K562 (cell line): ENCODE measurements around the gene NEK1. TPM values are rescaled to one million over a fixed set of nuclear protein-coding genes. Genes with fewer than 3 reads are reported as not detected.
A peak's percentile ranks its signal among the peaks of the same experiment; 100 is the strongest.

Experiments used
- BCOR ChIP-seq: fragments of 450-650 bp; IDR thresholded peaks from 2 replicates; pipeline ENCODE4 v1.6.1; 2016
- DPF2 ChIP-seq: fragments of 450-650 bp; IDR thresholded peaks from 2 replicates; pipeline ENCODE4 v1.6.1; 2016
- E2F4 ChIP-seq: sonication (generic); formaldehyde crosslinking; IDR thresholded peaks from 2 replicates; pipeline ENCODE4 v1.8.0; 2022; ENCODE audit warnings: mild to moderate bottlenecking, low read depth, missing genetic modification reagents
- ESRRA ChIP-seq: fragments of 450-650 bp; IDR thresholded peaks from 2 replicates; pipeline ENCODE4 v1.6.1; 2014; ENCODE audit warnings: low read depth, mild to moderate bottlenecking, moderate library complexity, borderline replicate concordance
- ESRRB ChIP-seq: fragments of 250-450 bp; sonication (Bioruptor Pico); IDR thresholded peaks from 2 replicates; pipeline ENCODE4 v1.5.0; 2020; ENCODE audit warnings: mild to moderate bottlenecking, moderate library complexity, borderline replicate concordance
- MNT ChIP-seq, 2 experiments: fragments of 450-650 bp; conservative IDR thresholded peaks; 2 replicates each; pipeline ENCODE4 v1.6.1; 2017; ENCODE audit warnings: mild to moderate bottlenecking in 2 of 2, moderate library complexity in 2 of 2
- NFRKB ChIP-seq: fragments of 450-650 bp; IDR thresholded peaks from 2 replicates; pipeline ENCODE4 v1.6.1; 2016; ENCODE audit warnings: low read depth
- PRDM10 ChIP-seq: fragments of 450-650 bp; IDR thresholded peaks from 2 replicates; pipeline ENCODE4 v1.6.1; 2018; ENCODE audit not compliant: partially characterized antibody
- RBM14 ChIP-seq: fragments of 200-400 bp; formaldehyde crosslinking; IDR thresholded peaks from 2 replicates; pipeline ENCODE4 v1.6.1; 2018; ENCODE audit warnings: low read depth, mild to moderate bottlenecking, low read length, moderate library complexity, borderline replicate concordance; ENCODE audit not compliant: insufficient read depth
- SAFB ChIP-seq: fragments of 200-400 bp; formaldehyde crosslinking; IDR thresholded peaks from 2 replicates; pipeline ENCODE4 v1.6.1; 2017; ENCODE audit warnings: low read depth, low read length, borderline replicate concordance
- SMARCC2 ChIP-seq: fragments of 450-650 bp; IDR thresholded peaks from 2 replicates; pipeline ENCODE4 v1.6.1; 2017; ENCODE audit warnings: antibody characterized with exemption, moderate library complexity, mild to moderate bottlenecking, low read depth
- SRSF9 ChIP-seq: fragments of 200-400 bp; formaldehyde crosslinking; IDR thresholded peaks from 2 replicates; pipeline ENCODE4 v1.6.1; 2017; ENCODE audit warnings: low read depth, low read length, borderline replicate concordance
- STAT5A ChIP-seq: IDR thresholded peaks from 2 replicates; pipeline ENCODE4 v1.6.1; 2012; ENCODE audit warnings: low read length, inconsistent platforms, borderline replicate concordance
- TRIM24 ChIP-seq, 2 experiments: fragments of 450-650 bp; IDR thresholded peaks; 2 replicates each; pipeline ENCODE4 v1.6.1; 2016
- polyA plus RNA-seq, 8 experiments: library from polyadenylated mRNA; depleted of rRNA in 4 of 8; stranded (reverse) in 5 of 8; unstranded in 3 of 8; fragments of >200 nt; fragmentation: Nextera tagmentation in 2 of 8; fragmentation: Illumina TruSeq in 1 of 8; extraction: Ambion mirVana in 2 of 8; extraction: Trizol in 1 of 8; gene quantifications; 2 replicates each; pipeline versions ENCODE4 v1.2.1 to v1.2.3, GENCODE V29; 2011 to 2014; ENCODE audit warnings: inconsistent platforms in 1 of 8, missing spikeins in 1 of 8
- total RNA-seq, 7 experiments: library from RNA; depleted of rRNA in 6 of 7; stranded (reverse); fragments of >200 nt in 6 of 7; fragmentation: Illumina TruSeq in 2 of 7; extraction: Trizol in 2 of 7; gene quantifications; 2 replicates each; pipeline versions ENCODE4 v1.2.1 to v1.2.3, GENCODE V29; 2011 to 2021; ENCODE audit warnings: low replicate concordance in 1 of 7
- TF ChIP-seq, protein P1 (sequence below): fragments of 150-350 bp; conservative IDR thresholded peaks from 2 replicates; pipeline ENCODE4 v1.6.1; 2014; ENCODE audit warnings: low read length
- TF ChIP-seq, protein P2 (sequence below): sonication (generic); formaldehyde crosslinking; IDR thresholded peaks from 2 replicates; pipeline ENCODE4 v1.8.1; 2022; ENCODE audit warnings: missing genetic modification reagents

The NEK1 gene
- total and polyA plus RNA-seq, 9 of the 15 experiments (the other 6 are each of a cell fraction or from before 2014, with no cell fraction given), result 6.2 to 15.7 (median 10.3) TPM

DNA sequence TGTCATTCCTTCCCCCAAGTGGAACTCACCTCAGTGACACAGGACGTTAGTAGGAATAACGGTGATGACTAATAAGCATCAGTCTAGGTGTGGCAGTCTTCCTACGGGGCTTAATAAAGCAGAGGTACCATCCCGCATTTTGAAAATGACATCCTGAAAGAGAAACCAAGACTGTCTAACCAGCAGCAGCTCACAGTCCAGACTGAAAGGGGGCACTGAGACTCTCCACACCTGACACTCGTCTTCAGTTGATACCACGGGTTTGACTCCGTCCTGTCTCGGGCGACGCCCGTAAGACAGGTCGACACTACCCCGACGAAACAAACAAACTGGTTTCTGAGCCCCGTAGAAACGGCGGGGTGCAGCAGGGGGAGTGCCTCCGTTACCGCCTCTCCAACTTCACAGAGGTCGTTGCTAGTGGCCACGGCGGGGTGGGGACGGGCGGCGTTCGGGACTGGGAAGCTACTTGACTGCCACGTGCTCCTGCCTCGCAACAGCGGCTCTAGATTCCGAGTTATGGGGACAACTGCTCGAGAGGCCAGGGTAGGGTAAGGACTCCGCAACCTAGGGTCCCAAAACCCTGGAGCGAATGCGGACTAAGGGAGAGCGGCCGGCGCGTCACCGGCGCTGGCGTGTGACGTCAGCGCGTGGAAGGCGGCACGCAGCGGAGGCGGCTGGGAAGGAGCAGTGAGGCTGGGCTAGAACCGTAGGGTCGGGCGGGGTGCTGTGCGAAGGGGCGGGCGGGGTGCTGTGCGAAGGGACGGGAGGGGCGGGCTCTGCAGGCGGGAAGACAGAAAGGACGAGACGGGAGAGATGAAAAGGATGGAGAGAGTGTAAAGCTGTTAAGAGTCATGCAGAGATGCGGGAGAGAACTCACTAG, at the start of gene NEK1 (continued):
- TF ChIP-seq PRDM10 (no peak), RBM14 (no peak), ESRRA (peak; percentile 74), ESRRB (CRISPR knock-in tag) (no peak), TRIM24 (IDR thresholded peaks at IDR 0.05) (peak; percentile 27 to 35; a peak in 1 of 4 replicates), E2F4 (CRISPR knock-in tag) (no peak), STAT5A (no peak), NFRKB (no peak), BCOR (0 out of 2 replicates have a peak, but pooled peaks have one; percentile 39), SAFB (no peak), SRSF9 (no peak), DPF2 (no peak), MNT (conservative IDR thresholded peaks at IDR 0.05) (peak; percentile 87 to 95), SMARCC2 (no peak; the same call in 1 of the 2 replicates)
- TF ChIP-seq, protein P1, sequence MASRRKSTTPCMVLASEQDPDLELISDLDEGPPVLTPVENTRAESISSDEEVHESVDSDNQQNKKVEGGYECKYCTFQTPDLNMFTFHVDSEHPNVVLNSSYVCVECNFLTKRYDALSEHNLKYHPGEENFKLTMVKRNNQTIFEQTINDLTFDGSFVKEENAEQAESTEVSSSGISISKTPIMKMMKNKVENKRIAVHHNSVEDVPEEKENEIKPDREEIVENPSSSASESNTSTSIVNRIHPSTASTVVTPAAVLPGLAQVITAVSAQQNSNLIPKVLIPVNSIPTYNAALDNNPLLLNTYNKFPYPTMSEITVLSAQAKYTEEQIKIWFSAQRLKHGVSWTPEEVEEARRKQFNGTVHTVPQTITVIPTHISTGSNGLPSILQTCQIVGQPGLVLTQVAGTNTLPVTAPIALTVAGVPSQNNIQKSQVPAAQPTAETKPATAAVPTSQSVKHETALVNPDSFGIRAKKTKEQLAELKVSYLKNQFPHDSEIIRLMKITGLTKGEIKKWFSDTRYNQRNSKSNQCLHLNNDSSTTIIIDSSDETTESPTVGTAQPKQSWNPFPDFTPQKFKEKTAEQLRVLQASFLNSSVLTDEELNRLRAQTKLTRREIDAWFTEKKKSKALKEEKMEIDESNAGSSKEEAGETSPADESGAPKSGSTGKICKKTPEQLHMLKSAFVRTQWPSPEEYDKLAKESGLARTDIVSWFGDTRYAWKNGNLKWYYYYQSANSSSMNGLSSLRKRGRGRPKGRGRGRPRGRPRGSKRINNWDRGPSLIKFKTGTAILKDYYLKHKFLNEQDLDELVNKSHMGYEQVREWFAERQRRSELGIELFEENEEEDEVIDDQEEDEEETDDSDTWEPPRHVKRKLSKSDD, result no peak
- TF ChIP-seq, protein P2, sequence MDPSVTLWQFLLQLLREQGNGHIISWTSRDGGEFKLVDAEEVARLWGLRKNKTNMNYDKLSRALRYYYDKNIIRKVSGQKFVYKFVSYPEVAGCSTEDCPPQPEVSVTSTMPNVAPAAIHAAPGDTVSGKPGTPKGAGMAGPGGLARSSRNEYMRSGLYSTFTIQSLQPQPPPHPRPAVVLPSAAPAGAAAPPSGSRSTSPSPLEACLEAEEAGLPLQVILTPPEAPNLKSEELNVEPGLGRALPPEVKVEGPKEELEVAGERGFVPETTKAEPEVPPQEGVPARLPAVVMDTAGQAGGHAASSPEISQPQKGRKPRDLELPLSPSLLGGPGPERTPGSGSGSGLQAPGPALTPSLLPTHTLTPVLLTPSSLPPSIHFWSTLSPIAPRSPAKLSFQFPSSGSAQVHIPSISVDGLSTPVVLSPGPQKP (CRISPR knock-in tag), result no peak
